Measurements from ENCODE around the gene HAX1.

Gene HAX1

GRCh38 chr1:154272217-154272998 is at the start of gene HAX1:
HAX1 (plus strand) TSS chr1:154272629; CDS start chr1:154272724, 95 bp downstream.
- TF ChIP-seq USF1 (IDR thresholded peaks at IDR 0.05) (no peak), TAF1 (IDR thresholded peaks at IDR 0.05; ENCODE audit: low read depth) (peak; percentile 93), TEAD4 (IDR thresholded peaks at IDR 0.05) (0 out of 2 replicates have a peak, but pooled peaks have one; percentile 5), EP300 (IDR thresholded peaks at IDR 0.05; ENCODE audit: borderline replicate concordance) (no peak), ZBTB7A (IDR thresholded peaks at IDR 0.05; ENCODE audit: low read depth) (peak; percentile 90), EGR1 (IDR thresholded peaks at IDR 0.05) (peak; percentile 95), CEBPB (IDR thresholded peaks at IDR 0.05) (peak; percentile 71), MAX (IDR thresholded peaks at IDR 0.05) (peak; percentile 76), NFIC (IDR thresholded peaks at IDR 0.05) (no peak), RAD21 (IDR thresholded peaks at IDR 0.05; ENCODE audit: low read depth) (peak; percentile 77), FOXM1 (IDR thresholded peaks at IDR 0.05; ENCODE audit: borderline replicate concordance, low read depth) (no peak), CREB1 (IDR thresholded peaks at IDR 0.05; ENCODE audit: low read depth) (peak; percentile 63), REST (IDR thresholded peaks at IDR 0.05; ENCODE audit: low read depth) (no peak), TCF12 (IDR thresholded peaks at IDR 0.05; ENCODE audit: low read depth) (peak; percentile 14; the same call in 1 of the 2 replicates), YY1 (IDR thresholded peaks at IDR 0.05; ENCODE audit: low read depth) (peak; percentile 70)

GRCh38 chr1:154222918-154223317 is 49.5 kb upstream of the HAX1 start:
- TF ChIP-seq EP300 (IDR thresholded peaks at IDR 0.05; ENCODE audit: borderline replicate concordance) (no peak), EGR1 (IDR thresholded peaks at IDR 0.05) (no peak), REST (IDR thresholded peaks at IDR 0.05; ENCODE audit: low read depth) (no peak), FOXM1 (IDR thresholded peaks at IDR 0.05; ENCODE audit: borderline replicate concordance, low read depth) (no peak), TAF1 (IDR thresholded peaks at IDR 0.05; ENCODE audit: low read depth) (no peak), CREB1 (IDR thresholded peaks at IDR 0.05; ENCODE audit: low read depth) (no peak), TEAD4 (IDR thresholded peaks at IDR 0.05) (no peak), YY1 (IDR thresholded peaks at IDR 0.05; ENCODE audit: low read depth) (no peak), NFIC (IDR thresholded peaks at IDR 0.05) (no peak), MAX (IDR thresholded peaks at IDR 0.05) (no peak), ZBTB7A (IDR thresholded peaks at IDR 0.05; ENCODE audit: low read depth) (no peak), RAD21 (IDR thresholded peaks at IDR 0.05; ENCODE audit: low read depth) (no peak), USF1 (IDR thresholded peaks at IDR 0.05) (no peak), TCF12 (IDR thresholded peaks at IDR 0.05; ENCODE audit: low read depth) (no peak), CEBPB (IDR thresholded peaks at IDR 0.05) (no peak)

GRCh38 chr1:154223621-154224020 is 48.8 kb upstream of the HAX1 start:
- TF ChIP-seq TAF1 (IDR thresholded peaks at IDR 0.05; ENCODE audit: low read depth) (no peak), RAD21 (IDR thresholded peaks at IDR 0.05; ENCODE audit: low read depth) (no peak), CEBPB (IDR thresholded peaks at IDR 0.05) (no peak), EGR1 (IDR thresholded peaks at IDR 0.05) (no peak), ZBTB7A (IDR thresholded peaks at IDR 0.05; ENCODE audit: low read depth) (no peak), EP300 (IDR thresholded peaks at IDR 0.05; ENCODE audit: borderline replicate concordance) (no peak), REST (IDR thresholded peaks at IDR 0.05; ENCODE audit: low read depth) (no peak), MAX (IDR thresholded peaks at IDR 0.05) (no peak), CREB1 (IDR thresholded peaks at IDR 0.05; ENCODE audit: low read depth) (no peak), NFIC (IDR thresholded peaks at IDR 0.05) (no peak), FOXM1 (IDR thresholded peaks at IDR 0.05; ENCODE audit: borderline replicate concordance, low read depth) (no peak), TEAD4 (IDR thresholded peaks at IDR 0.05) (no peak), USF1 (IDR thresholded peaks at IDR 0.05) (no peak), TCF12 (IDR thresholded peaks at IDR 0.05; ENCODE audit: low read depth) (no peak), YY1 (IDR thresholded peaks at IDR 0.05; ENCODE audit: low read depth) (no peak)

Measured in Ishikawa (cell line).